Osteocyte (in vitro differentiated cells): Measurements from ENCODE around the gene SCN3B. TPM values are rescaled to one million over a fixed set of nuclear protein-coding genes. Genes with fewer than 3 reads are reported as not detected.

Source experiments
- DNase-seq: peaks from one replicate; pipeline ENCODE4 v3.0.0; 2021; ENCODE audit warnings: mixed read lengths; ENCODE audit not compliant: unreplicated experiment; ENCODE audit errors: extremely low spot score
- H3K27ac Mint-ChIP-seq: one replicate; pipeline ENCODE4 v1.8.0; 2021; ENCODE audit warnings: mild to moderate bottlenecking, mixed read lengths; ENCODE audit not compliant: unreplicated experiment
- H3K27me3 Mint-ChIP-seq: one replicate; pipeline ENCODE4 v1.8.0; 2021; ENCODE audit warnings: mixed read lengths; ENCODE audit not compliant: unreplicated experiment
- H3K36me3 Mint-ChIP-seq: one replicate; pipeline ENCODE4 v1.8.0; 2021; ENCODE audit warnings: mixed read lengths; ENCODE audit not compliant: unreplicated experiment
- H3K4me1 Mint-ChIP-seq: one replicate; pipeline ENCODE4 v1.8.0; 2021; ENCODE audit warnings: mixed read lengths; ENCODE audit not compliant: unreplicated experiment
- H3K4me3 Mint-ChIP-seq: one replicate; pipeline ENCODE4 v1.8.0; 2021; ENCODE audit warnings: mild to moderate bottlenecking, moderate library complexity, mixed read lengths; ENCODE audit not compliant: unreplicated experiment
- H3K9me3 Mint-ChIP-seq: one replicate; pipeline ENCODE4 v1.8.0; 2021; ENCODE audit warnings: mixed read lengths; ENCODE audit not compliant: unreplicated experiment
- CTCF ChIP-seq: fragments of 200-600 bp; sonication (generic); IDR thresholded peaks from 2 replicates; pipeline ENCODE4 v1.5.0; 2021; ENCODE audit warnings: antibody characterized with exemption, mild to moderate bottlenecking, moderate library complexity
- total RNA-seq: library from RNA; stranded (reverse); gene quantifications from 2 replicates; pipeline ENCODE4 v1.2.1, GENCODE V29; 2021

SCN3B gene
- total RNA-seq, 1 donor from 2014 or later: not detected

- Mint-ChIP-seq H3K9me3 (no peaks in the 10 kb centered on the region), H3K36me3 (no peaks in the 10 kb centered on the region), H3K4me3 (no peak overlapping the region), H3K4me1 (no peaks in the 10 kb centered on the region), H3K27me3 (no peaks in the 10 kb centered on the region), H3K27ac (no peak overlapping the region)
- no peak for DNase-seq
- TF ChIP-seq CTCF: no peak
These were observed 31.8 kb downstream of the SCN3B start for GRCh38 chr11:123622576-123622975.

- no peak for DNase-seq
- H3K27me3 Mint-ChIP-seq: no peaks in the 10 kb centered on the region
- H3K4me3 Mint-ChIP-seq: no peak overlapping the region
- no peak for TF ChIP-seq CTCF
- no peaks in the 10 kb centered on the region for H3K4me1 Mint-ChIP-seq
- H3K9me3 Mint-ChIP-seq: no peaks in the 10 kb centered on the region
- no peak overlapping the region for H3K27ac Mint-ChIP-seq
- no peaks in the 10 kb centered on the region for H3K36me3 Mint-ChIP-seq
These were observed 37.8 kb downstream of the SCN3B start for GRCh38 chr11:123616505-123617198.

GRCh38 chr11:123611698-123612097 is 42.7 kb downstream of the SCN3B start:
- Mint-ChIP-seq H3K27ac (no peak overlapping the region), H3K9me3 (no peaks in the 10 kb centered on the region), H3K36me3 (no peaks in the 10 kb centered on the region), H3K4me1 (no peaks in the 10 kb centered on the region), H3K4me3 (no peak overlapping the region), H3K27me3 (no peaks in the 10 kb centered on the region)
- TF ChIP-seq CTCF: no peak
- DNase-seq: no peak

- DNase-seq: no peak
- Mint-ChIP-seq H3K36me3 (no peaks in the 10 kb centered on the region), H3K4me3 (no peak overlapping the region), H3K4me1 (no peaks in the 10 kb centered on the region), H3K9me3 (no peaks in the 10 kb centered on the region), H3K27me3 (no peaks in the 10 kb centered on the region), H3K27ac (no peak overlapping the region)
- TF ChIP-seq CTCF: no peak
These were observed 45.5 kb downstream of the SCN3B start for GRCh38 chr11:123608945-123609344.

- Mint-ChIP-seq H3K4me3 (no peak overlapping the region), H3K36me3 (no peaks in the 10 kb centered on the region), H3K4me1 (no peaks in the 10 kb centered on the region), H3K9me3 (no peaks in the 10 kb centered on the region), H3K27me3 (no peaks in the 10 kb centered on the region), H3K27ac (no peak overlapping the region)
- no peak for TF ChIP-seq CTCF
- DNase-seq: no peak
These were observed 46.1 kb downstream of the SCN3B start for GRCh38 chr11:123608371-123608770.
